Measurements from ENCODE around the gene CHST5. TPM values are rescaled to one million over a fixed set of nuclear protein-coding genes. Genes with fewer than 3 reads are reported as not detected.

CHST5 gene
- not detected in 2 replicates for total RNA-seq (2016; rRNA removed; fragmentation: Illumina TruSeq; extraction: Trizol)
- not detected in 2 replicates for total RNA-seq (2016; cell fraction: cytosol; rRNA removed; fragmentation: Illumina TruSeq; extraction: Trizol; ENCODE audit: low read depth)
- total RNA-seq (2016; cell fraction: insoluble cytoplasmic fraction; rRNA removed; fragmentation: Illumina TruSeq; extraction: Trizol) = not detected in 2 replicates
- total RNA-seq (2016; cell fraction: membrane; rRNA removed; fragmentation: Illumina TruSeq; extraction: Trizol) = not detected in 2 replicates
- not detected in 2 replicates for total RNA-seq (2016; cell fraction: nucleus; rRNA removed; fragmentation: Illumina TruSeq; extraction: Trizol)
- polyA plus RNA-seq (2011; rRNA removed) = 0.05 TPM in 1 of 2 replicates, not detected in the other
- polyA plus RNA-seq (2011; cell fraction: cytosol; rRNA removed) = not detected in 2 replicates
- 0.05 TPM in 1 of 2 replicates, not detected in the other for polyA plus RNA-seq (2011; cell fraction: nucleus; rRNA removed)
- polyA plus RNA-seq (2012) = not detected in 2 replicates
- not detected in 2 replicates for polyA plus RNA-seq (2016; cell fraction: cytosol; fragmentation: Illumina TruSeq; extraction: Trizol; ENCODE audit: low read depth)
- not detected in 2 replicates for polyA plus RNA-seq (2016; cell fraction: insoluble cytoplasmic fraction; fragmentation: Illumina TruSeq; extraction: Trizol; ENCODE audit: low read depth)
- not detected in 2 replicates for polyA plus RNA-seq (2016; cell fraction: membrane; fragmentation: Illumina TruSeq; extraction: Trizol; ENCODE audit: low read depth)
- 0.57 and 1.3 TPM in 2 replicates for polyA plus RNA-seq (2016; cell fraction: nucleus; fragmentation: Illumina TruSeq; extraction: Trizol; ENCODE audit: insufficient read depth, low read depth)
- polyA minus RNA-seq (2011; rRNA and poly(A)+ RNA removed; ENCODE audit: low replicate concordance) = 0.30 TPM in 1 of 2 replicates, not detected in the other
- polyA minus RNA-seq (2011; cell fraction: cytosol; rRNA and poly(A)+ RNA removed) = not detected in 2 replicates
- polyA minus RNA-seq (2011; cell fraction: nucleus; rRNA and poly(A)+ RNA removed) = not detected in 2 replicates
- percentile 27 among the genes with signal in this experiment for Bru-seq, nascent RNA
- percentile 18 among the genes with signal in this experiment for BruChase-seq, experiment 1, labeled RNA remaining after a 6-hour chase
- percentile 21 among the genes with signal in this experiment for BruChase-seq, experiment 2, labeled RNA remaining after a 2-hour chase
- long read RNA-seq, experiment 1, partial matches to known transcripts = 0 of 1 reads
- long read RNA-seq, experiment 1, other reads (novel, unspliced or antisense) = 0 of 1 reads
- long read RNA-seq, experiment 2 = 0 reads

DNA sequence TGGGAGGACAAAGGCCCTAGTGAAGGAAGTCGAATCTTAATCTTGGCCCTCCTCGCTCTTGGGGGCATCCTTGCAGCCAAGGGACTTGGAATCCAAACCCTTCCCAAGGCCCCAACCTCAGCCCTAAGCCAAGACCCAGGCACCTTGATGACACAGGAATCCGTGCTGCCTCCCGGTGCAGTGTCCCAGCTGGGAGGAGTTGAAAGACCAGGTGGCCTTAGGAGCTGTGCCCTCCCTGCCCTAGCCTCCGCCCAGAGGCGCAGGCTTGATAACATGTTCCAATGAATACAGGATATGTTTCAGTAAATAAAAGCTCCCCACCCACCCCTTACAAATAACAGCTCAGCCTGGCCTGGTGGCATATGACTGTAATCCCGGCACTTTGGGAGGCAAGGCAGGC lies at the start of gene CHST5:
TSS of gene CHST5 (minus strand) at position 208 of the 400 bp plus-strand sequence. CDS start 5,724 bp downstream, outside the sequence.
- Histone ChIP-seq H3K79me2 (ENCODE audit: insufficient read depth, low read length) (no peaks in the 10 kb centered on the region), H3K27ac (ENCODE audit: extremely low read length, insufficient read depth, low read length) (no peak within 1 kb of the TSS), H3K27me3 (ENCODE audit: control insufficient read depth in 1 of 2, insufficient read depth in 2 of 2, low read length in 2 of 2) (peaks cover 0 to 1% of the 10 kb centered on the region in 2 experiments; a peak in 1 of 5 replicates), H3K4me2 (ENCODE audit: low read depth, low read length) (no peak within 1 kb of the TSS), H3K36me3 (replicated peaks in 1 of 2; ENCODE audit: control insufficient read depth in 1 of 2, insufficient read depth in 2 of 2, low read length in 2 of 2) (no peaks in the 10 kb centered on the region), H2AFZ (ENCODE audit: low read length) (no peak within 1 kb of the TSS), H3K9ac (ENCODE audit: insufficient read depth, low read depth, low read length) (no peak within 1 kb of the TSS), H3K9me3 (ENCODE audit: low read length) (no peaks in the 10 kb centered on the region), H3K4me3 (replicated peaks in 1 of 3; ENCODE audit: insufficient read depth in 1 of 3, low read depth in 2 of 3, low read length in 3 of 3) (no peak within 1 kb of the TSS), H3K4me1 (ENCODE audit: insufficient read depth, low read length) (no peaks in the 10 kb centered on the region), H4K20me1 (ENCODE audit: insufficient read depth, low read length) (no peaks in the 10 kb centered on the region)
- TF ChIP-seq SYNCRIP (IDR thresholded peaks at IDR 0.05; ENCODE audit: insufficient read depth, low read depth, low read length) (no peak), KLF6 (CRISPR knock-in tag; IDR thresholded peaks at IDR 0.05) (no peak), DR1 (CRISPR knock-in tag; IDR thresholded peaks at IDR 0.05) (no peak), TAF15 (IDR thresholded peaks at IDR 0.05; ENCODE audit: low read depth, low read length, poor library complexity, severe bottlenecking) (no peak), U2AF1 (optimal IDR thresholded peaks at IDR 0.05; ENCODE audit: low read depth, low read length) (no peak), IRX3 (CRISPR knock-in tag; IDR thresholded peaks at IDR 0.05; ENCODE audit: borderline replicate concordance, low read depth) (no peak), ZNF3 (CRISPR knock-in tag; IDR thresholded peaks at IDR 0.05) (no peak), ZNF510 (CRISPR knock-in tag; IDR thresholded peaks at IDR 0.05; ENCODE audit: low read depth) (no peak)
- TF ChIP-seq, protein P1, sequence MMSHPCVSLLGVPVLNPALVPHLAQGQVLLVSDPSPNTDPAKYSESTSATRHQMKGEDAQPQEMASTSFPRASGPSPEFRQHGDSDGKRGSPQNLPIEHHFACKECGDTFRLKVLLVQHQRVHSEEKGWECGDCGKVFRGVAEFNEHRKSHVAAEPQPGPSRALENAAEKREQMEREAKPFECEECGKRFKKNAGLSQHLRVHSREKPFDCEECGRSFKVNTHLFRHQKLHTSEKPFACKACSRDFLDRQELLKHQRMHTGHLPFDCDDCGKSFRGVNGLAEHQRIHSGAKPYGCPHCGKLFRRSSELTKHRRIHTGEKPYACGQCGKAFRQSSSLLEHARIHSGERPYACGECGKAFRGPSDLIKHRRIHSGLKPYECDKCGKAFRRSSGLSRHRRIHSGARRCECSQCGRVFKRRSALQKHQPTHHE (CRISPR knock-in tag; IDR thresholded peaks at IDR 0.05; ENCODE audit: borderline replicate concordance) = no peak
- TF ChIP-seq, protein P2, sequence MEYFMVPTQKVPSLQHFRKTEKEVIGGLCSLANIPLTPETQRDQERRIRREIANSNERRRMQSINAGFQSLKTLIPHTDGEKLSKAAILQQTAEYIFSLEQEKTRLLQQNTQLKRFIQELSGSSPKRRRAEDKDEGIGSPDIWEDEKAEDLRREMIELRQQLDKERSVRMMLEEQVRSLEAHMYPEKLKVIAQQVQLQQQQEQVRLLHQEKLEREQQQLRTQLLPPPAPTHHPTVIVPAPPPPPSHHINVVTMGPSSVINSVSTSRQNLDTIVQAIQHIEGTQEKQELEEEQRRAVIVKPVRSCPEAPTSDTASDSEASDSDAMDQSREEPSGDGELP (IDR thresholded peaks at IDR 0.05; ENCODE audit: borderline replicate concordance, low read depth) = no peak
- TF ChIP-seq, protein P3, sequence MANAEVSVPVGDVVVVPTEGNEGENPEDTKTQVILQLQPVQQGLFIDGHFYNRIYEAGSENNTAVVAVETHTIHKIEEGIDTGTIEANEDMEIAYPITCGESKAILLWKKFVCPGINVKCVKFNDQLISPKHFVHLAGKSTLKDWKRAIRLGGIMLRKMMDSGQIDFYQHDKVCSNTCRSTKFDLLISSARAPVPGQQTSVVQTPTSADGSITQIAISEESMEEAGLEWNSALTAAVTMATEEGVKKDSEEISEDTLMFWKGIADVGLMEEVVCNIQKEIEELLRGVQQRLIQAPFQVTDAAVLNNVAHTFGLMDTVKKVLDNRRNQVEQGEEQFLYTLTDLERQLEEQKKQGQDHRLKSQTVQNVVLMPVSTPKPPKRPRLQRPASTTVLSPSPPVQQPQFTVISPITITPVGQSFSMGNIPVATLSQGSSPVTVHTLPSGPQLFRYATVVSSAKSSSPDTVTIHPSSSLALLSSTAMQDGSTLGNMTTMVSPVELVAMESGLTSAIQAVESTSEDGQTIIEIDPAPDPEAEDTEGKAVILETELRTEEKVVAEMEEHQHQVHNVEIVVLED (CRISPR knock-in tag; IDR thresholded peaks at IDR 0.05; ENCODE audit: borderline replicate concordance) = no peak
- POLR2A ChIA-PET = interaction anchor here (1.2 to 1.6 kb wide), 2 partner anchors 19 to 30 kb away, joined by 3 read pairs; no protein-coding TSS in a partner anchor
- intact Hi-C loops (cut with micrococcal nuclease; ENCODE audit: unreplicated experiment) = no loop called here
- BruUV-seq (replicated peaks) = no TSS peak
- ATAC-seq = no peak
- CTCF ChIA-PET (ENCODE audit: low intra/inter-chr PET ratio, low total read pairs) = no interaction called here
- WGBS (ENCODE audit: low lambda C conversion rate) = 68% methylated on average over 7 of the region's 7 CpGs
- in situ Hi-C loops (cut with HindIII; ENCODE audit: extremely low pct_ligation_motif_present, low pct_unique_long_range_greater_than_20kb) = no loop called here
- DNase-seq (ENCODE audit: low spot score) = no peak
- FAIRE-seq = no peak

Data from HepG2 (cell line).